Measurements from ENCODE around the gene TBC1D8. TPM values are rescaled to one million over a fixed set of nuclear protein-coding genes. Genes with fewer than 3 reads are reported as not detected.
"Not testable (repeated sequence)": the region's sequence is repeated elsewhere in the genome, so short reads cannot be mapped to it uniquely, and the experiment has no call there.

The TBC1D8 gene
- 20.1 TPM for total RNA-seq

DNA sequence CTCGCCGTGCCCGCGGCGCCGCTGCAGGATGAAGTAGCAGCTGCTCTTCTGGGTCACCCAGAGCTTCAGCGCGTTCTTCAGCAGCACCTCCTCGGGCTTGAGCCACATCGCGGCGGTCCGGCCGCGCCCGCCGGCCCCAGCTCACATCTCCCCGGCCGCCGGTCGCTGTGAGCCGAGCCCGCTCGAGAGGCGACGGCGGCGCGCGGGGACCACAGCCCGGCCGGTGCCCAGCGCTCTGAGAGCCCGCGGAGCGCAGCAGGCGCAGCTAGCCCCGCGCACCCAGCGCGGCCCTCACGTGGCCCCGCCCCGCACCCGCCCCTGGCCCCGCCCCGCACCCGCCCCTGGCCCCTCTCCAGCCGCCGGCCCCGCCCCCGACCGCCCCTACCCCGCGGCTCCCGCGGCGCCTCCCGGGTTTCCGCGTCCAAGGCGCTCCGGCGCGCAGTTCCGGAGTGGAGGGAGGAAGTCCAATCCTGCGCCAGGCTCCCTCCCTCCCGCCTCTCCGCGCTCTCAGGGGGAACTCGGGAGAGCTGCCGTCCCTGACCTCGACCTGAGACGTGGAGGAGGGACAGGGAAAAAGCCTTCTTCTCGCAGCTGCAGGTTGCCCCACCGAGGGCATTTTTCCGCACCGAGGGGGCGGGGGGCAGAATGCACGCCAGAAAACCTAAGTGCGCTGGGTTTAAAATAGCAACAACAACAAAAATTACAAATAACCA lies at the start of gene TBC1D8:
TSS of gene TBC1D8 (minus strand) at position 237 of the 713 bp plus-strand sequence. CDS start at position 108, 129 bp downstream.
- intact Hi-C loops (cut with DNase I) = no loop called here
- ATAC-seq = peak; percentile 94
- DNase-seq (ENCODE audit: low spot score) = peak; percentile 93

- intact Hi-C loops (cut with DNase I) = no loop called here
- no peak for DNase-seq (ENCODE audit: low spot score)
Measured at GRCh38 chr2:101200676-101201075, 49.5 kb upstream of the TBC1D8 start.

GRCh38 chr2:101199251-101199791 lies 48.1 kb upstream of the TBC1D8 start:
- ATAC-seq = no peak
- no peak for DNase-seq (ENCODE audit: low spot score)
- intact Hi-C loops (cut with DNase I) = no loop called here

More at GRCh38 chr2:101200676-101201075, 49.5 kb upstream of the TBC1D8 start:
- no peak for ATAC-seq

DNA sequence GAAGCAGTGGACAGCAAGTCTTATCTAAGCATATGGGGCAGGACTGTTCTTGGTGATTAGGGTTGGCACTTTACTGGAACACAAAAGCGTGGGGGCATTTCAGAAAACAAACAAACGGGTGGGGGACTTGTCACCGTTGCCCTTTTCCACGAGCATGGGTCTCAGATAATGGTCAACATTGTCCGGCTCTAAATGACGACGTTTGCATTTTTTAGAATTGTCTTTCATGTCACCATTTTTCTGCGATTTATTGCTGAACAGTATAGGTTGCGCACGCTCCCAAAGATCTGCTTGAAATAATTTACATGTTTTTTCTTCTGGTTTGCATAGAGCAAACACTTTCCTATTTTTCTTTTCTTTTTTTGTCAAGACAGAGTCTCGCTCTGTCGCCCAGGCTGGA lies 46.6 kb upstream of the TBC1D8 start:
- intact Hi-C loops (cut with DNase I) = no loop called here

DNA sequence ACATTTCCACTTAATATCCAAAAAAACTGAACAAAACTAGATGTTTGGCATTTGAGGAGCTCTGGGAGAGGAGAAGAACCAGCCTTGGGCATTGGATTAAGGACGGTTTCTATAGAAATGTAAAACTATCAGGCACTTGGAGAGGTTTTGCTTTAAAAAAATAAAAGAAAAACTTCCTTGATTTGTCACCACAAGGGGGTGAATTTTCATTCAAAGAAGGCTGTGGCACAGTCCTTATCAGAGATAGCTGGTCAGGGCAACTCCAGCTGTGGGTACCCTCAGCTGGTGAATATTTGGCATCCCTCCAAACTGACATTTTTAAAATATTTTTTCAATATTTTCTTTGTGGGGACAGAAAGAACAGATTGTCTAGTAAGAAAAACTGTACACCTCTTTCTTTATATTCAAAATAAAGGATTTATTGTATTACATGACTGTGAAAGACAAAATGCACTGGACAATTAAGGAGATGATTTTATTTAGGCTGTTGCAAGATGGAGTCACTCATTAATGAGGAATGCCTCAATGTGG lies 46.1 kb upstream of the TBC1D8 start:
- no peak for DNase-seq (ENCODE audit: low spot score)
- no peak for ATAC-seq
- intact Hi-C loops (cut with DNase I) = no loop called here

More for the DNA sequence above, 46.6 kb upstream of the TBC1D8 start:
- ATAC-seq (no peak), DNase-seq (ENCODE audit: low spot score) (no peak)

DNA sequence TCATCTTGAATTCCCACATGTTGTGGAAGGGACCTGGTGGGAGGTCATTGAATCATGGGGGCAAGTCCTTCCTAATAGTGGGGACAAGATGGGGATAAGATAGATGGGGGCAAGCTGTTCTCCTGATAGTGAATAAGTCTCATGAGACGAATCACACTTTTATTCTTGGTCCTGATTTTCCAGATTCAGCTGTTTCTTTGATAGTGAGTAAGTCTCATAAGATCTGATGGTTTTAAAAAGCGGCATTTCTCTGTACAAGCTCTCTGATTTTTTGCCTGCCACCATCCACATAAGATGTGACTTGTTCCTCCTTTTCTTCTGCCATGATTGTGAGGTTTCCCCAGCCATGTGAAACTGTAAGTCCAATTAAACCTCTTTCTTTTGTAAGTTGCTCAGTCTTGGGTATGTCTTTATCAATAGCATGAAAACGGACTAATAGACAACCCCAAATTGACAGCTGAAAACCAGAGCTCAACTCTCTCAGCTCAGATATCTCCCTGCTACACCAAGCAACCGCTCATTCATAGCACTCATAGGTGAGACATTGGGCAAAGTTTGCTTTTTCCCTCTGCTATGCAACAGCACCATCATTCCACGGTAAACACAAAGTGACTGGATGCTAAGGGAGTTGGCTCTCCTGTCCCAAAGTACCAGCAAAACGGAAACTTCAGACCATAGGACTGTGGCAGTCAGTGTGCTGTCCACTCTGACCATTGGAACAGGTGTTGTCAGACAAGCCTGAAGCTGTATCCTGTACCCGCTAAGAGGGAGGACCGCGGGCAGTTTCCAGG lies 44.9 kb upstream of the TBC1D8 start:
- no peak for DNase-seq (ENCODE audit: low spot score)
- intact Hi-C loops (cut with DNase I) = no loop called here
- no peak for ATAC-seq

DNA sequence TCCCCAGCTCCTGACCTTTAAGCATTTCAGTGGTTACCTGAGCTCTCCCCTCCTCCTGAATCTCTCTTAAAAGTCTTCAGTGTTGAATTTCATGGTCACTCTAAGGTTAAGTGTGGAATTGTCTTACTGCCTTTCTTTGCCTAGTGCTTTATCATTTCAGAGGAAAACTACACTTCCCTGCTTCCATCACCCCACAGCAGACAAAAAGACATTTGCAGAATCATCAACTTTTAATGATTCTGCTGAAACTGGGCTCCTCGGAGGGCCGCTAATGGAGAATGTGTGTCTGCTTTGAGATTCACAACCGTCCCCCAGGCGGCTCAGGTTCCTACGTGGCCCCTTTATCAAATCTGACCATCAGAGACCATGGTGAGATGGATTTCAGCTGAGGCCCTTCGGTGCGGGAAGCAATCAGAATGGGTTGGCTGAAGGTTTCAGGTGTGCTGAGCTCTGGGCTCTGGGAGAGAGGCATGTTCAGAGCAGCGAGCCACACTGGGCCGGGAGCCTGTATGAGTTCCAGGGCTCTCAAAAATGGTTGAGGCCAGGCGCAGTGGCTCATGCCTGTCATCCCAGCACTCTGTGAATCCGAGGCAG lies 41.9 kb upstream of the TBC1D8 start:
- ATAC-seq = no peak
- no peak for DNase-seq (ENCODE audit: low spot score)
- intact Hi-C loops (cut with DNase I) = no loop called here

DNA sequence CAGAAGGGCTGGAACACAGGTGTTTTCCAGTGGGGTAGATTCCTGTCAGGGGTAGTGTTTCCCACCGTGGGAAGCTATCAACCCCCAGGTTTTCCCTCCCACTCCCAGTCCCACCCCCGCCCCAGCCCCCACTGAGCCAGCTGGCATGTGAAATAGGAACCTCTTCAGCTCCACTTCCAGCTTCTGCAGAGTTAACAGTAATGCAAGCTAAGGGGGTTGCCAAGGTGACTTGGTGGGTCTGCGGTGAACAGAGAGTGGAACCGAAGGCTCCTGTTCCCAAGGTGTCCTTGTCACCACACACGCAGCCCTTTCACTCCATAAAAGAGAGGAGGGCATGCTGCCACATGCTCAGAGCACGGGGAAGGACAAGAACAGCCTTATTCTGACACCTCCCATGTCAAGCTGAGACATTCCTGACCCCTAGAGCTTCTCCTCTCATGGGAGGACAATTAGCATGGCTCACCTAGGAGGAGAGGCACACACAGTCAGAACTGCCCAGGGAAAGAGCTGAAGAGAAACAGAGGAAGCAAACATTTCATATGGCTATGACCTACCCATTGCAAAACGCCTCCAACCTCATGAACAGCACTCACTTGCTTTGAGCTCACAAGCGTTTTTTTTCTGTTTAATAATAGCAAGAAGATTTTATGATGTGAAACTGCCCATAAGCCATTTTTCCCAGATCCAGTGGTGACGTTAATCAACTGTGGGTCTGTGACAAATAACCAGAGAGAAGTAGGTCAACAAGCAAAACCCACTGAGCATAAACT lies 39.8 kb upstream of the TBC1D8 start:
- ATAC-seq (peak; percentile 81), DNase-seq (ENCODE audit: low spot score) (no peak)
- intact Hi-C loops (cut with DNase I) = no loop called here

- intact Hi-C loops (cut with DNase I) = no loop called here
- ATAC-seq (no peak), DNase-seq (ENCODE audit: low spot score) (no peak)
Measured at GRCh38 chr2:101188683-101189405, 37.7 kb upstream of the TBC1D8 start.

DNA sequence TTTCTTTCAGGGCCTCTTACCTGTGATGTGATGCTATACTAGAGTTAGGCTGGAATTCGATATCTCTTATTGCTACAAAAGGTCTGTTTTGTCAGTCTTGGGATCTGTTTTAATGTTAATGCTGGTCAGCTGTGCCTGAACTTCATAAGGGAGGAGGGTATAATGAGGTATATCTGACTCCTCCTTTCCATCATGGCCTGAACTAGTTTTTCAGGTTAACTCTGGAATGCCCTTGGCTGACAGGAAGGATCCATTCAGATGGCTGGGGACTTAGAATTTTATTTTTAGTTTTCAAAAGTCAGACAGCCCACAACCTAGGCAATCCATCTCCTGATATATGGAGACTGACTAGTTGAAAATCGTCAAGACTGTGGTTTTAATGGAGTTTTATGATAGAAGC lies 35.9 kb upstream of the TBC1D8 start:
- intact Hi-C loops (cut with DNase I) = no loop called here
- DNase-seq (ENCODE audit: low spot score) (no peak), ATAC-seq (no peak)

- ATAC-seq (no peak), DNase-seq (ENCODE audit: low spot score) (no peak)
- intact Hi-C loops (cut with DNase I) = no loop called here
Measured at GRCh38 chr2:101185656-101186055, 34.5 kb upstream of the TBC1D8 start.

DNA sequence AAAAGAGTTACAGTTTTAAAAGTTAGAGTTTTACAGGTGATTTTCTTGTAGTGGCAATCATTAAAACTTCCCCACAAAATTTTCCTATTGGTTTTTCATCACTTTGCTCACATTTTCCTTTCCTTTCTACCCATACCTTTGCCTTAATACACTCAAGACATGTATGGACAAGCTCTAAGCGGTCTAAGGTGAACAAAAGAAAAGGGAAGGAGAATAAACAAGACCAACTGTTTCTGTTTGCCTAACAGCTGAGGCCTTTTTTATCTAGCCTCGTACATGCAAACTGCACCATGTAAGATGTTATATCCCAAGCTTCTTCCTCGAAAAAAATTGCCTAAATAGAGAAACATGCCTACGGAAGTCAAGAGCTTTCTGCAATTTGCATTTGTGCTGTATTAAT lies 33.9 kb upstream of the TBC1D8 start:
- intact Hi-C loops (cut with DNase I) = no loop called here
- DNase-seq (ENCODE audit: low spot score) = no peak
- ATAC-seq = no peak

GRCh38 chr2:101179982-101180381 lies 28.8 kb upstream of the TBC1D8 start:
- peak; percentile 92 for ATAC-seq
- intact Hi-C loops (cut with DNase I) = no loop called here
- no peak for DNase-seq (ENCODE audit: low spot score)

- intact Hi-C loops (cut with DNase I) = no loop called here
- DNase-seq (ENCODE audit: low spot score) (no peak), ATAC-seq (no peak)
Measured at GRCh38 chr2:101176803-101177202, 25.6 kb upstream of the TBC1D8 start.

GRCh38 chr2:101175991-101176390 lies 24.8 kb upstream of the TBC1D8 start:
- no peak for DNase-seq (ENCODE audit: low spot score)
- intact Hi-C loops (cut with DNase I) = no loop called here
- no peak for ATAC-seq

DNA sequence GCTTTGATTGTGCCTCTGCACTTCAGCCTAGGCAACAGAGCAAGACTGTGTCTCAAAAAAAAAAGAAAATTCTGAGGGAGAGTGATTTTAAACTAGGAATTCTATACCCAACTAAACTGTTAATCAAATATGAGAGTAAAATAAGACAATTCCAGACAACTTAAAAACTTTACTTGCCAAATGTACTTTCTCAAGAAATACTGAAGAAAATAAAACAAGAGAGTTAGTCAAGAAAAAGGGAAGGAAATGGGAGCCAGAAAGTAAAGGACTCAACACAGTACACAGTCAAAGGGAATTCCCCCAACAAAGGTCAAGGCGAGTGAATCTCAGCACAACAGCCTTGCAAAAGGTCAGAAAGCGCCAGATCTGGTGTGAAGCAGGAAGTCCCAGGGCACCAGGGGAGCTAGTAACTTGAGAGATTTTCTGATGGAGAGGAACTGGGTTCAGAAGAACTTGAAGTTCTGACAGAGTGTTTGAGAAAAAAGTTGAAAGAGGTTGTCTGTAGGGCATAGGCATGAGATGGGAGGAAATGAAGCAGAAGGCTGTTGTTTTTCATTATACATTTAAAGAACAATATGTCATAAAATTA lies 22.6 kb upstream of the TBC1D8 start:
- ATAC-seq = peak; percentile 80
- no peak for DNase-seq (ENCODE audit: low spot score)

DNA sequence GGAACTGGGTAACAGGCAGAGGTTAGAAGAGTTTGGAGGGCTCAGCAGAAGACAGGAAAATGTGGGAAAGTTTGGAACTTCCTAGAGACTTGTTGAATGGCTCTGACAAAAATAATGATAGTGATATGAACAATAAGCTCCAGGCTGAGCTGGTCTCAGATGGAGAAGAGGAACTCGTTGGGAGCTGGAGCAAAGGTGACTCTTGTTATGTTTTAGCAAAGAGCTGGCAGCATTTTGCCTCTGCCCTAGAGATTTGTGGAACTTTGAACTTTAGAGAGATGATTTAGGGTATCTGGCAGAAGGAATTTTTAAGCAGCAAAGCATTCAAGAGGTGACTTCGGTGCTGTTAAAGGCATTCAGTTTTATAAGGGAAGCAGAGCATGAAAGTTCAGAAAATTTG lies 18.6 kb upstream of the TBC1D8 start:
- DNase-seq (ENCODE audit: low spot score); ATAC-seq; intact Hi-C loops (cut with DNase I): not testable (repeated sequence)

More for the DNA sequence above, 22.6 kb upstream of the TBC1D8 start:
- intact Hi-C loops (cut with DNase I) = no loop called here

- DNase-seq (ENCODE audit: low spot score) = no peak
- ATAC-seq = no peak
Measured at GRCh38 chr2:101168706-101169105, 17.5 kb upstream of the TBC1D8 start.

More at GRCh38 chr2:101168706-101169105, 17.5 kb upstream of the TBC1D8 start:
- intact Hi-C loops (cut with DNase I) = no loop called here
